Measurements from ENCODE around the gene CDC42BPB. TPM values are rescaled to one million over a fixed set of nuclear protein-coding genes. Genes with fewer than 3 reads are reported as not detected.

Gene CDC42BPB
- total RNA-seq, 2 experiments from 2014 or later = 0.81 to 1.1 TPM

- Mint-ChIP-seq H3K27me3 (no peaks in the 10 kb centered on the region), H3K27ac (no peak overlapping the region), H3K36me3 (ENCODE audit: low read depth) (no peaks in the 10 kb centered on the region), H3K4me1 (no peaks in the 10 kb centered on the region), H3K9me3 (no peaks in the 10 kb centered on the region), H3K4me3 (no peak overlapping the region)
- ChIA-PET POLR2A (no interaction called here), CTCF (no interaction called here)
- no peak for DNase-seq
Observed at GRCh38 chr14:102937331-102938175, 119.8 kb downstream of the CDC42BPB start.

- Mint-ChIP-seq H3K4me1 (no peaks in the 10 kb centered on the region), H3K27ac (no peak overlapping the region), H3K9me3 (no peaks in the 10 kb centered on the region), H3K36me3 (ENCODE audit: low read depth) (no peaks in the 10 kb centered on the region), H3K27me3 (peaks cover 7% of the 10 kb centered on the region), H3K4me3 (no peak overlapping the region)
- ChIA-PET POLR2A (no interaction called here), CTCF (interaction anchor here (0.6 to 1.6 kb wide), 4 partner anchors 8 to 204 kb away, joined by 3 to 8 read pairs (median 4); no protein-coding TSS in a partner anchor)
- DNase-seq = no peak
Observed at GRCh38 chr14:102935756-102936155, 121.6 kb downstream of the CDC42BPB start.

GRCh38 chr14:102933618-102934231 lies 123.6 kb downstream of the CDC42BPB start:
- H3K4me3 Mint-ChIP-seq = no peak overlapping the region
- H3K36me3 Mint-ChIP-seq (ENCODE audit: low read depth) = no peaks in the 10 kb centered on the region
- CTCF ChIA-PET = interaction anchor here (1.1 kb wide), 1 partner anchor 9 kb away, joined by 3 read pairs; no protein-coding TSS in a partner anchor
- POLR2A ChIA-PET = no interaction called here
- DNase-seq = no peak
- H3K4me1 Mint-ChIP-seq = peaks cover under 1% of the 10 kb centered on the region
- peaks cover 11% of the 10 kb centered on the region for H3K27me3 Mint-ChIP-seq
- no peak overlapping the region for H3K27ac Mint-ChIP-seq
- H3K9me3 Mint-ChIP-seq = no peaks in the 10 kb centered on the region

- no peaks in the 10 kb centered on the region for H3K9me3 Mint-ChIP-seq
- H3K4me3 Mint-ChIP-seq = no peak overlapping the region
- no peak overlapping the region for H3K27ac Mint-ChIP-seq
- ChIA-PET CTCF (interaction anchor here (1.1 kb wide), 1 partner anchor 10 kb away, joined by 3 read pairs; no protein-coding TSS in a partner anchor), POLR2A (no interaction called here)
- DNase-seq = no peak
- H3K36me3 Mint-ChIP-seq (ENCODE audit: low read depth) = no peaks in the 10 kb centered on the region
- H3K4me1 Mint-ChIP-seq = peaks cover 5% of the 10 kb centered on the region
- peaks cover 20% of the 10 kb centered on the region for H3K27me3 Mint-ChIP-seq
Observed at GRCh38 chr14:102932484-102933248, 124.7 kb downstream of the CDC42BPB start.

- H3K9me3 Mint-ChIP-seq = no peaks in the 10 kb centered on the region
- no peak overlapping the region for H3K4me3 Mint-ChIP-seq
- POLR2A ChIA-PET = no interaction called here
- CTCF ChIA-PET = interaction anchor here (0.5 kb wide), 1 partner anchor 159 kb away, joined by 7 read pairs; no protein-coding TSS in a partner anchor
- H3K27ac Mint-ChIP-seq = no peak overlapping the region
- H3K27me3 Mint-ChIP-seq = peaks cover 28% of the 10 kb centered on the region
- H3K4me1 Mint-ChIP-seq = peaks cover 5% of the 10 kb centered on the region
- no peaks in the 10 kb centered on the region for H3K36me3 Mint-ChIP-seq (ENCODE audit: low read depth)
- no peak for DNase-seq
Observed at GRCh38 chr14:102931580-102932285, 125.6 kb downstream of the CDC42BPB start.

- no peaks in the 10 kb centered on the region for H3K36me3 Mint-ChIP-seq (ENCODE audit: low read depth)
- DNase-seq = no peak
- ChIA-PET POLR2A (no interaction called here), CTCF (no interaction called here)
- no peak overlapping the region for H3K27ac Mint-ChIP-seq
- peaks cover 35% of the 10 kb centered on the region for H3K27me3 Mint-ChIP-seq
- no peak overlapping the region for H3K4me3 Mint-ChIP-seq
- H3K9me3 Mint-ChIP-seq = no peaks in the 10 kb centered on the region
- peaks cover 5% of the 10 kb centered on the region for H3K4me1 Mint-ChIP-seq
Observed at GRCh38 chr14:102930753-102931579, 126.4 kb downstream of the CDC42BPB start.

- Mint-ChIP-seq H3K9me3 (no peaks in the 10 kb centered on the region), H3K27me3 (peaks cover 40% of the 10 kb centered on the region), H3K36me3 (ENCODE audit: low read depth) (no peaks in the 10 kb centered on the region), H3K4me3 (no peak overlapping the region), H3K27ac (no peak overlapping the region), H3K4me1 (peaks cover 5% of the 10 kb centered on the region)
- CTCF ChIA-PET = no interaction called here
- POLR2A ChIA-PET = no interaction called here
- no peak for DNase-seq
Observed at GRCh38 chr14:102930138-102930752, 127.1 kb downstream of the CDC42BPB start.

- Mint-ChIP-seq H3K4me3 (no peak overlapping the region), H3K4me1 (peaks cover 5% of the 10 kb centered on the region), H3K27me3 (peaks cover 45% of the 10 kb centered on the region), H3K27ac (no peak overlapping the region), H3K36me3 (ENCODE audit: low read depth) (no peaks in the 10 kb centered on the region), H3K9me3 (no peaks in the 10 kb centered on the region)
- DNase-seq = no peak
- ChIA-PET CTCF (no interaction called here), POLR2A (no interaction called here)
Observed at GRCh38 chr14:102929241-102930137, 127.9 kb downstream of the CDC42BPB start.

GRCh38 chr14:102928412-102929240 lies 128.7 kb downstream of the CDC42BPB start:
- ChIA-PET POLR2A (no interaction called here), CTCF (no interaction called here)
- H3K27ac Mint-ChIP-seq = no peak overlapping the region

GRCh38 chr14:102927878-102928411 lies 129.4 kb downstream of the CDC42BPB start:
- H3K4me1 Mint-ChIP-seq = peaks cover 7% of the 10 kb centered on the region
- H3K27ac Mint-ChIP-seq = no peak overlapping the region
- peaks cover 55% of the 10 kb centered on the region for H3K27me3 Mint-ChIP-seq
- ChIA-PET CTCF (interaction anchor here (1.0 kb wide), 1 partner anchor 15 kb away, joined by 3 read pairs; no protein-coding TSS in a partner anchor), POLR2A (no interaction called here)
- no peaks in the 10 kb centered on the region for H3K36me3 Mint-ChIP-seq (ENCODE audit: low read depth)
- no peaks in the 10 kb centered on the region for H3K9me3 Mint-ChIP-seq
- DNase-seq = no peak
- no peak overlapping the region for H3K4me3 Mint-ChIP-seq

More at GRCh38 chr14:102928412-102929240, 128.7 kb downstream of the CDC42BPB start:
- peak; percentile 66 for DNase-seq
- peaks cover 52% of the 10 kb centered on the region for H3K27me3 Mint-ChIP-seq
- peak overlapping the region; percentile 52 for H3K4me3 Mint-ChIP-seq
- no peaks in the 10 kb centered on the region for H3K36me3 Mint-ChIP-seq (ENCODE audit: low read depth)
- H3K9me3 Mint-ChIP-seq = no peaks in the 10 kb centered on the region
- H3K4me1 Mint-ChIP-seq = peaks cover 5% of the 10 kb centered on the region
